GM18498 (cell line): ENCODE data around the gene DSEL.
A peak's percentile ranks its signal among the peaks of the same experiment; 100 is the strongest.

Experiments
- ATAC-seq: cut with Tn5 transposase; IDR thresholded peaks from one replicate; pipeline ENCODE4 v1.9.1; 2021; ENCODE audit warnings: mild to moderate bottlenecking, moderate library complexity; ENCODE audit not compliant: unreplicated experiment

DSEL gene

GRCh38 chr18:67516539-67517443 lies at the start of gene DSEL:
DSEL (minus strand) TSS chr18:67516720; CDS start chr18:67514608, 2,112 bp downstream.
- peak; percentile 99 for ATAC-seq

- ATAC-seq, result no peak
These were observed 36.9 kb upstream of the DSEL start for GRCh38 chr18:67553437-67553836.

- ATAC-seq, result no peak
These were observed 34.5 kb upstream of the DSEL start for GRCh38 chr18:67550872-67551520.

GRCh38 chr18:67549946-67550345 lies 33.4 kb upstream of the DSEL start:
- ATAC-seq, result no peak

GRCh38 chr18:67545681-67546080 lies 29.2 kb upstream of the DSEL start:
- no peak for ATAC-seq

GRCh38 chr18:67540559-67540958 lies 24.0 kb upstream of the DSEL start:
- ATAC-seq, result no peak

GRCh38 chr18:67531929-67532328 lies 15.4 kb upstream of the DSEL start:
- no peak for ATAC-seq

- no peak for ATAC-seq
These were observed 9.0 kb upstream of the DSEL start for GRCh38 chr18:67525328-67526099.

GRCh38 chr18:67520351-67520921 lies 3.9 kb upstream of the DSEL start:
- ATAC-seq, result no peak

GRCh38 chr18:67519592-67519991 lies 3.1 kb upstream of the DSEL start:
- ATAC-seq, result no peak

GRCh38 chr18:67518566-67518965 lies 2.0 kb upstream of the DSEL start:
- no peak for ATAC-seq

GRCh38 chr18:67517444-67517765 lies 885 bp upstream of the DSEL start:
- ATAC-seq, result no peak

- peak; percentile 34 for ATAC-seq
These were observed 480 bp downstream of the DSEL start for GRCh38 chr18:67515942-67516538.

- ATAC-seq, result no peak
These were observed 1.5 kb downstream of the DSEL start for GRCh38 chr18:67514901-67515540.

GRCh38 chr18:67514465-67514864 lies 2.1 kb downstream of the DSEL start:
- no peak for ATAC-seq

- no peak for ATAC-seq
These were observed 3.2 kb downstream of the DSEL start for GRCh38 chr18:67513280-67513679.

GRCh38 chr18:67511840-67512239 lies 4.7 kb downstream of the DSEL start:
- ATAC-seq, result no peak

GRCh38 chr18:67510831-67511230 lies 5.7 kb downstream of the DSEL start:
- no peak for ATAC-seq

- ATAC-seq, result no peak
These were observed 6.7 kb downstream of the DSEL start for GRCh38 chr18:67509741-67510391.

- no peak for ATAC-seq
These were observed 8.4 kb downstream of the DSEL start for GRCh38 chr18:67508146-67508545.
